ENCODE measurements around the gene ATAD3A. TPM values are rescaled to one million over a fixed set of nuclear protein-coding genes. Genes with fewer than 3 reads are reported as not detected.
"Not testable (repeated sequence)": the region's sequence is repeated elsewhere in the genome, so short reads cannot be mapped to it uniquely, and the experiment has no call there.

ATAD3A gene
- total RNA-seq, 1 experiment from 2014 or later: 55.8 TPM

- WGBS (ENCODE audit: extremely low coverage, insufficient read length, low lambda C conversion rate): no CpG with 5 or more reads among the region's 18 CpGs
- H3K23ac ChIP-seq (ENCODE audit: insufficient read length, low read depth, low read length); H4K5ac ChIP-seq (ENCODE audit: insufficient read length, low read depth, low read length); H2BK15ac ChIP-seq (ENCODE audit: low read depth, low read length); DNase-seq; H3K9ac ChIP-seq (ENCODE audit: extremely low read depth, insufficient read length, low read length); H3K23me2 ChIP-seq (ENCODE audit: insufficient read length, low read depth, low read length, poor library complexity, severe bottlenecking); H2BK12ac ChIP-seq (ENCODE audit: insufficient read length, low read depth, low read length); H3K4me3 Mint-ChIP-seq; H3K56ac ChIP-seq (ENCODE audit: insufficient read length, low read depth, low read length); H3K79me2 ChIP-seq (ENCODE audit: insufficient read depth, low read length); H3K4me1 Mint-ChIP-seq; H3K14ac ChIP-seq (ENCODE audit: insufficient read depth, low read length); H2BK5ac ChIP-seq (ENCODE audit: insufficient read length, low read length); H3K9me3 ChIP-seq (ENCODE audit: control insufficient read depth, low read depth, low read length); H3K27me3 Mint-ChIP-seq (ENCODE audit: low read depth); H3K79me1 ChIP-seq (ENCODE audit: insufficient read depth, low read depth, low read length, poor library complexity, severe bottlenecking); H3K18ac ChIP-seq (ENCODE audit: insufficient read length, low read depth, low read length); H4K91ac ChIP-seq (ENCODE audit: insufficient read length, low read depth, low read length); H4K8ac ChIP-seq (replicated peaks; ENCODE audit: insufficient read length, low read depth, low read length); H3K27me3 ChIP-seq (ENCODE audit: insufficient read depth, low read length); H3T11ph ChIP-seq (ENCODE audit: low read length); H4K20me1 ChIP-seq (ENCODE audit: control insufficient read depth, insufficient read depth, insufficient read length); H3K4me2 ChIP-seq (ENCODE audit: insufficient read depth, insufficient read length, low read length); H2AK5ac ChIP-seq (ENCODE audit: insufficient read length, low read length); H3K27ac Mint-ChIP-seq; H3K4me1 ChIP-seq (ENCODE audit: insufficient read depth, low read length); H2BK20ac ChIP-seq (ENCODE audit: low read depth, low read length, poor library complexity, severe bottlenecking); H3K9me3 Mint-ChIP-seq; H2AFZ ChIP-seq (ENCODE audit: low read length); H3K27ac ChIP-seq (ENCODE audit: insufficient read length, low read depth, low read length); H2BK120ac ChIP-seq (ENCODE audit: low read depth, low read length, poor library complexity, severe bottlenecking); H3K4ac ChIP-seq (ENCODE audit: low read depth, low read length): not testable (repeated sequence)
- peaks cover 24 to 39% (median 29%) of the 10 kb centered on the region in 3 experiments for H3K36me3 Mint-ChIP-seq (ENCODE audit: insufficient read depth in 1 of 3, low read depth in 3 of 3)
These were observed 16.4 kb upstream of the ATAD3A start for GRCh38 chr1:1495461-1495975.
